Glomerular endothelial cell (primary cell): ENCODE results near the gene GLRA1. TPM values are rescaled to one million over a fixed set of nuclear protein-coding genes. Genes with fewer than 3 reads are reported as not detected.
A peak's percentile ranks its signal among the peaks of the same experiment; 100 is the strongest.
"Not testable (repeated sequence)": the region's sequence is repeated elsewhere in the genome, so short reads cannot be mapped to it uniquely, and the experiment has no call there.

Source experiments
- DNase-seq: peaks from one replicate; pipeline ENCODE4 v3.0.0-alpha.2; 2011; ENCODE audit warnings: low read depth, low spot score; ENCODE audit errors: extremely low read depth
- total RNA-seq: library from RNA; depleted of rRNA; stranded (reverse); fragments of >200 nt; gene quantifications from 2 replicates; pipeline ENCODE4 v1.2.3, GENCODE V29; 2015

Gene GLRA1
- total RNA-seq, 1 donor from 2014 or later, result not detected

DNA sequence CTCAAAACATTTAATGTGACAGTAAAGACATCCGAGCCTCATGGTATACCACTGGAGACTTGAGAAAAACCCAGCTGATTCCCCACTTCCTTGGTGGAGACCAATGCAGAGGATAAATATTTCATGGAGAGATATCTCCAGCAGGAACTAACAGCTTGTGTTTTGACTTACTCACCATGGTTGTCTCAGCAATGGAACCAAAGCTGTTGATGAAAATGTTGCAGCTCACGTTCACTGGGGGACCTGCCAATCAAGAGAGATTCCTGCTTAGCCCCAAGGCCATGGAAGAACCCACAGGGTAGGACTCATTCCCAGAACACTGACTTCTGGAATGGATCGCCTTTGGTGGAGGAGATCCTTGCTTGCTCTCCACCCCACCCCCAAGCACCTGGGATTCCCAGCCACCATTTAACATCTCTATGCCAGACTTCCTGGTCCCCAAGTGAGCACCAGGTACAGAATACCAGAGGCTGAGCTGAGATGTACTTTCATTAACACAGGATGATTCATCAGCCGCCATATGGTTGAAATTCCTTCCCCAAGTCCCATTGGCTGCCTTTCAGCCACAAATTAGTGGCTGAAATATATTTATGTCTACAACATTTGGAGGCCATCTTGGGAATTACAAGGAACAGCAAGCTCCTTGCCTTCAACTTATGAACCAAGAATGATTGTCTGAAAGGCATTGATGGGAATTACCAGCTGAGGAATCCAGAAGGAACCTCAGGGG, 37.9 kb downstream of the GLRA1 start:
- DNase-seq, result no peak

GRCh38 chr5:151885138-151885908, 39.3 kb downstream of the GLRA1 start:
- DNase-seq, result no peak

GRCh38 chr5:151881621-151882225, 42.9 kb downstream of the GLRA1 start:
- DNase-seq, result no peak

- no peak for DNase-seq
Measured at GRCh38 chr5:151880324-151880723, 44.3 kb downstream of the GLRA1 start.

DNA sequence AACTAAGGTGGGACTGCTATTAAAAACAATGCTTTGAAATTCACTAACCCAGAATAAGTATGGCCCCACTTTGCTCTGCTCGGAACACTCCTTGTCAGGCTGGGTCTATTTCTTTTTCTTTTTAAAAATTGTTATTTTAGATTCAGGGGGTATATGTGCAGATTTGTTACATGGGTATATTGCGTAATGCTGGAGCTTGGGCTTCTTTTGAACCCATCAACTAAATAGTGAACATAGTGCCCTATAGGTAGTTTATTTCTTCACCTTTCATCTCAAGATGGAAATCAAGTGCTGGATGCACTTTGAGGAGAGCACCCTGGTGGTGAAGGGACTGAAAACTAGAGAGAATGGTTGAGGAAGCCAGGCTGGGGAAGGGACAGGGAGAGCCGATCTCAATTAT, 51.0 kb downstream of the GLRA1 start:
- no peak for DNase-seq

DNA sequence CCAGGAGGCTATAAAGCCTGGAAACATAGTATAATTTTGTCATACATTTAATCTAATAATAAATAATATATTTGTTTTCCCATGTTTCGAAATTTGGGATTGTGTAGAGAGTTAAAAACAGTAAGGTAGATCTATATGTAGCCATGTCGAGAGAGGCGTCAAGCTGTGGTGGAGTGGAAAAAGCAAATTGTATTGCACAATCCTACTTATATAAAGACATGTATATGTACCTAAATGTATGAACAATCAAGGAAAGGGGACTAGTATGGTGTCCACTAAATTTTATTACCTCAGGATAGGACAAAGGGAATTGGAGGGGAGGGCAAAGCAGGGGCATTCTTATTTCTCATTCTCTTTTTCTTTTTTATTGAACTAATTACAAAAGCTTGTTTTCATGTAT, 52.0 kb downstream of the GLRA1 start:
- DNase-seq, result no peak

DNA sequence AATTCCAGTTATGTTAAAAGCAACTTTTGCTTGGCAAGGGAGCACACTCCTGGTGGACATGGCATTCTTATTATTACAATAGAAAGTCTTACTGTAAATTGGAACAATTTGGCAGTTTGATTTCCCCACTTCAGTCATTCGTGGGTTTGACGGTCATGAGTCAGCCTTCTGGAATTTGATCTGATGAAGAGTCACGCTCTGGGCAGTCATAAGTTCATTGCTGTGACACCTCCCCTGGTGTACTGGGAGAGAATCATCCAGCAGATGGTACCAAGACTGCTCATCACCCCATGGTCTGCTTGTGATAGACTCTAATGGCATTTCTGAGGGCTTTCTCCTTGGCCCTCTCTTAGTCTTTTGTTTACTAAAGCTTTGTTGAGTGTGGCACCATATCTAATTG, 53.8 kb downstream of the GLRA1 start:
- no peak for DNase-seq

- no peak for DNase-seq
Measured at GRCh38 chr5:151870271-151870670, 54.4 kb downstream of the GLRA1 start.

DNA sequence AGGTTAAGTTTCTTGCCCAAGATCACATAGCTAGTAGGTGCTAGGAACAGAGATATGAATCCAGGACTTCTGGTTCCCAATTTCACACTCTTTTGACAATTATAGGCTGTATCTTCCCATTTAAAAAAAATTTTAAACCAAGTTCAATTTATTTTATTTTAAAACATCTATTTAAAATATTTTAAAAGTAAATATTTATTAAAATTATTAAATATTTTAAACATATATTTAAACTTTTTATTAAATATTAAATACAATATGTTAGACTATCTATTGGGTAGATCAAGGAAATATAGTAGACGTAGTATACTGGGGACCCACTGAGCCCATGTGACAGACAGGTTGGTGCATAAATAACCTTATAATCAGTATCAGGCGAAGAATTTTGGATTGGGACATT, 54.8 kb downstream of the GLRA1 start:
- DNase-seq, result no peak

- no peak for DNase-seq
Measured at GRCh38 chr5:151868451-151868850, 56.2 kb downstream of the GLRA1 start.

DNA sequence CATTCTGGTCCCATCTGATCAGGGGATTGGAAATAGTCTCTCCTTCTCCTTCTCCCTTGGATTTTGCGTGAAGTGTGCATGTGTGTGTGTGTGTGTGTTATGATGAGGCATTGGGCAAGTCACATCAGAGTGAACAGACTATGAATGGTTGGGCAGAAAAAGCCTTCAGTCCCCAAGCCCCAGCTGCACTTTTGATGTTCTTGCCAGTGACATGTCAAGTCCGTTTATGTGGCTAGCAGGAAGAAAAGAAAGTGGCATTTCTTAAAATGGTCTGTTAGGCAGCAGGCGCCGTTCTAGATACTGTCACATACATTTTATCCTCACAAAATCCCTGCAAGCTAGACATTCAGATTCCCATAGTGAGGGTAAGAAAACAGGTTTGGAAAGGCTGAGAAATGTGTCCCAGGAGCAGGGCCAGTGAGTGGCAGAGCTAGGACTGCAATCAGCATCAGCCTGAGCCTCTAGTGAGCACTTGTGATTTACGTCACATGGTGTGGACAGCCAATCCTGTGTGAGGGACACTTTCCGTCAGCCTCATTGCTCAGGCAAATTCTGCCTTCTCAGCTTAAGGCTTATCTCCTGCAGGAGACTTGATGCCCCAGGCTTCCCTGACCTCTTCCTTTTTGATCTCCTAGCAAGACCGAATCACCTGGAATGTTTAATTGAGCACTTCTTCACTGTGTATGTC, 60.4 kb downstream of the GLRA1 start:
- no peak for DNase-seq

- DNase-seq, result no peak
Measured at GRCh38 chr5:151863566-151863965, 61.1 kb downstream of the GLRA1 start.

GRCh38 chr5:151862811-151863472, 61.7 kb downstream of the GLRA1 start:
- no peak for DNase-seq

- DNase-seq, result not testable (repeated sequence)
Measured at GRCh38 chr5:151860867-151861266, 63.8 kb downstream of the GLRA1 start.

DNA sequence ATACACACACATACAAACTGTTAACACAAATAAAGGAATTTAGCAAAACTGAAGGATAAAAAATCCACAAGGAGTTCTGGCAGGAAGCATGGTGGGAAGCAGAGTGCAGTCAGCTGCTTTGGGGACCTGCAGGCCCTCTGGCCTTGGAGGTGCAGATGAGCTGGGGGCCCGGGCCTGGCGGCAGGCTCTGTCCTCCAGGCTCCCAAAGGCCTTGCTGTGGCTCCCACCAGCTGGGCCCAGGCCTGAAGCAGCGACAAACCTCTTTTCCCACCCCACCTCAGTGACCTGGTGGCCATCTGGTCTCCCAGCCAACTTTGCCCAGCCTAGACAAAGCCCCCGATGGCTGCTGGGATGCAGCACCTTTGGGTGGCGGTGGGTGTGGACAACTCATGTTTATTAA, 67.8 kb downstream of the GLRA1 start:
- no peak for DNase-seq

GRCh38 chr5:151855701-151856100, 69.0 kb downstream of the GLRA1 start:
- no peak for DNase-seq

DNA sequence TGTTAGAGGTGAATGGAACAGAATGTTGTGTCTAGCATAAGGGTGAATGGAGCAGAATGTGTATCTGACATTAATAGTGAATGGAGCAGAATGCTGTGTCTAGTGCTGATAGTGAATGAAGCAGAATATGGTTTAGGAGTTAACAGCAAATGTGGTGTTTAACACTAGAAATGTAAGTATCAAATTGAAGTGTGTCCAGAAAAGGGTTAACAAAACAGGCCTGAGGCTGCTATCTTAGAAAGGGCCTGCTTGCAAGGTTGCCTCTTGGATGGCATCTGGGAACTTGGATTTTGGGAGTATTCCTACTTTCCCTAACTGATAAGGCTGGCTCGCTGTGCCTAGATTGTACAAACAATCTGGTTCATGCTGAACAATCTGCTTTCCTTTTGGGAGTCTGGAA, 76.8 kb downstream of the GLRA1 start:
- DNase-seq, result no peak

DNA sequence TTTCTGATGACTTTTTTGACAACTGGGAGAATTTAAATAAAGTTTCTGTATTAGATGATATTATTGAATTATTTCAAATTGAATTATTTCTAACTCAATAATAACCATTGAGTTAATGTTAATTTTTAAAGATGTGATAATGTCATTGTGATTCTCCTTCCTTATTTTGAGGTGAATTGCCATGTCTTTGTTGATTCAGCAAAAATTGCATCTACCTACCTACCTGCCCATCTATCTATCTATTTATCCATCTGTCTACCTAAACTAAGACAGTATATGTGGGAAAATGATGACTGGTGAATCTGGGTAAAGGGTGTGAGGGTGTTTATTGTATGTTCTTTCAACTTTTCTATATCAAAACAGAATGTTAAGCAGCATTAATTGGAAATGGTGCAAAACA, 77.9 kb downstream of the GLRA1 start:
- DNase-seq, result no peak

GRCh38 chr5:151832843-151833242, 91.8 kb downstream of the GLRA1 start:
- DNase-seq, result not testable (repeated sequence)

- no peak for DNase-seq
Measured at GRCh38 chr5:151829370-151829769, 95.3 kb downstream of the GLRA1 start.

DNA sequence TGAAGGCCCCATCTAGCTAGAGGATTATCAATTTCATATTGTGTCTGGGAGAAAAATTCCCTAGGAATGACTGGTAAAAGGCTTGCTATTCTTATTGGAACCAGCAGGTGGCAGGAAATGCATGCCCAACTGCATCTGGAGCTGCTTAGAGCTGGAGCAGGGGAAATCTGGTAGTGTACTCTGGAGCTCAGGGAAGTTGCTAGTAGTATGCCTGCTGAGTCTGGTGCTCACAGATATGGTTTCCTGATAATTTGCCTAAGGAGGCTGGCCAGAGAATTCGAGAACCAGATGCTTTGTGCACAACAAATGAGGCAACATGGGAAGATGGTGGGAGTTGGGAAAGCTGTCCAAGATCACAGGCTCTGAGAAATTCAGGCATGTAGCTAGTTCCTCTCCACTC, 99.2 kb downstream of the GLRA1 start:
- peak; percentile 51 for DNase-seq
